GM12878 (cell line): ENCODE measurements around the gene C1QTNF9.

Experiments used
- ATF2 ChIP-seq: IDR thresholded peaks from 2 replicates; pipeline ENCODE4 v1.6.1; 2012; ENCODE audit warnings: low read length, inconsistent platforms
- BMI1 ChIP-seq: fragments of 450-650 bp; IDR thresholded peaks from 2 replicates; pipeline ENCODE4 v1.6.1; 2016; ENCODE audit warnings: mild to moderate bottlenecking, moderate library complexity, borderline replicate concordance
- CTCF ChIP-seq, 3 experiments: IDR thresholded peaks in 2 of 3; conservative IDR thresholded peaks in 1 of 3; 2 replicates each; pipeline ENCODE4 v1.5.1; 2011; ENCODE audit warnings: low read depth in 3 of 3, low read length in 3 of 3, mild to moderate bottlenecking in 3 of 3, control low read depth in 2 of 3, moderate library complexity in 2 of 3, inconsistent platforms in 1 of 3, mixed read lengths in 1 of 3; ENCODE audit not compliant: control insufficient read depth in 2 of 3, insufficient read depth in 1 of 3; ENCODE audit errors: extremely low read depth in 1 of 3
- IRF3 ChIP-seq: fragments of 450-650 bp; IDR thresholded peaks from 2 replicates; pipeline ENCODE4 v1.6.1; 2014; ENCODE audit warnings: mild to moderate bottlenecking
- RB1 ChIP-seq: fragments of 450-650 bp; formaldehyde crosslinking; IDR thresholded peaks from 2 replicates; pipeline ENCODE4 v1.6.1; 2017; ENCODE audit warnings: mild to moderate bottlenecking, borderline replicate concordance
- RBBP5 ChIP-seq: fragments of 200-600 bp; sonication (generic); conservative IDR thresholded peaks from 2 replicates; pipeline ENCODE4 v1.6.1; 2016
- REST ChIP-seq: IDR thresholded peaks from 2 replicates; pipeline ENCODE4 v1.6.1; 2012; ENCODE audit warnings: mild to moderate bottlenecking, low read depth, low read length
- RFX5 ChIP-seq: IDR thresholded peaks from 2 replicates; pipeline ENCODE4 v1.6.1; 2011; ENCODE audit warnings: low read depth, low read length, improper control_type of control experiment
- SMAD1 ChIP-seq: fragments of 450-650 bp; IDR thresholded peaks from 2 replicates; pipeline ENCODE4 v1.6.1; 2018; ENCODE audit warnings: mild to moderate bottlenecking, low read depth; ENCODE audit not compliant: partially characterized antibody
- SMC3 ChIP-seq: IDR thresholded peaks from 2 replicates; pipeline ENCODE4 v1.6.1; 2011; ENCODE audit warnings: low read length, improper control_type of control experiment, borderline replicate concordance
- TAF1 ChIP-seq: IDR thresholded peaks from 2 replicates; pipeline ENCODE4 v1.6.1; 2011; ENCODE audit warnings: mild to moderate bottlenecking, low read depth, low read length, borderline replicate concordance
- TCF12 ChIP-seq: IDR thresholded peaks from 2 replicates; pipeline ENCODE4 v1.6.1; 2011; ENCODE audit warnings: low read depth, mild to moderate bottlenecking, low read length
- ZBTB11 ChIP-seq: fragments of 450-650 bp; formaldehyde crosslinking; IDR thresholded peaks from 2 replicates; pipeline ENCODE4 v1.5.0; 2022; ENCODE audit warnings: mild to moderate bottlenecking, missing genetic modification characterization

- TF ChIP-seq CTCF (IDR thresholded peaks at IDR 0.05 in 2 of 3, conservative IDR thresholded peaks at IDR 0.05 in 1 of 3; ENCODE audit: control insufficient read depth in 2 of 3, extremely low read depth in 1 of 3, insufficient read depth in 1 of 3, low read depth in 3 of 3, low read length in 3 of 3), result no peak
- no peak for TF ChIP-seq ATF2
- no peak for TF ChIP-seq TCF12
- TF ChIP-seq ZBTB11 (CRISPR knock-in tag), result no peak
- no peak for TF ChIP-seq REST
- TF ChIP-seq RBBP5, result no peak
- no peak for TF ChIP-seq BMI1
- TF ChIP-seq SMAD1, result no peak
- no peak for TF ChIP-seq TAF1
- TF ChIP-seq IRF3, result no peak
- no peak for TF ChIP-seq RFX5
- TF ChIP-seq SMC3, result no peak
- no peak for TF ChIP-seq RB1
Observed at GRCh38 chr13:24308488-24309020, 826 bp upstream of the C1QTNF9 start.
